GM23338 (cell line): ENCODE results near the gene RINL.
"Not testable (repeated sequence)": the region's sequence is repeated elsewhere in the genome, so short reads cannot be mapped to it uniquely, and the experiment has no call there.

Experiments
- EZH2phosphoT487 ChIP-seq: fragments of 200-600 bp; sonication (generic); IDR thresholded peaks from one replicate; pipeline ENCODE4 v1.8.1; 2018; ENCODE audit warnings: antibody characterized with exemption; ENCODE audit not compliant: unreplicated experiment
- POLR2AphosphoS5 ChIP-seq: IDR thresholded peaks from 2 replicates; pipeline ENCODE4 v1.6.1; 2016; ENCODE audit warnings: antibody characterized with exemption, low read depth

GRCh38 chr19:38884691-38885090, 6.6 kb upstream of the RINL start:
- TF ChIP-seq EZH2phosphoT487, POLR2AphosphoS5: not testable (repeated sequence)
